GM19043 (cell line): ENCODE measurements around the gene CCDC91.

Source experiments
- ATAC-seq: cut with Tn5 transposase; IDR thresholded peaks from one replicate; pipeline ENCODE4 v1.9.1; 2021; ENCODE audit warnings: low read depth; ENCODE audit not compliant: unreplicated experiment

CCDC91 gene

DNA sequence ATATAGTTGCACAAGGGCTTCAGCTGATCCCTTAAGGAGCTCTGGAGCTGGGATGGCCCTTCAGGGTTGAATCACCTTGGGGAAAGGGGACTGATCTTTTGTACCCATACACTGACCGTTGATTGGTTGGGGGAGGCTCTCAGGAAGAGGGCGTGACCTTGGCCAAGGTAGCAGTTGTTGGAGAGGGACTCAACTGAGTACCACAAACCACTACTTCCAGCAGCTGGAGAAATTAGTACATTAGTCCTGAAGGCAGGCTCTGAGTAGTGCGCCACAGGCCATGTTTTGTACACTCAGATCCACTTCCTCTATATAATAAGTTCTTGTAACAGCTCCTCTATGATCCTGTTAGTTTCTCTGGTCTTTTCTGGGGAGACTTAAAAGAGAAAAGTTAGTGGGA lies 317.6 kb downstream of the CCDC91 start:
- ATAC-seq, result no peak

DNA sequence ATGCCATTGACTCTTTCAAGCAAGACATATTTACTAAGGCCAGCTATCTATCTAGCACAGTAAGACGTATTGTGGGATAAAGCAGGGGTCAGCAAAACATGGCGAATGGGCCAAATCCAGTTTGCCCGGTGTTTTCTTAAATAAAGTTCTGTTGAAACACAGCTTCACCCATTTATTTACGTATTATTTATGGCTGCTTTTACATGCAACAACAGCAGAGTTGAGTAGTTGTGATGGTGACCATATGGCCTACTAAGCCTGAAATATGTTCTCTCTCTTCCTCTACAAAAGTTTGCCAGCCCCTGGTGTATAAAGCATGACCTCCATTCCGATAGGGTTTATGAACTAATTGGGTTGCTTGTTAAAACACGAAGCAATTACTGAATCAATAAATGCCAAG lies 322.1 kb downstream of the CCDC91 start:
- ATAC-seq, result no peak

DNA sequence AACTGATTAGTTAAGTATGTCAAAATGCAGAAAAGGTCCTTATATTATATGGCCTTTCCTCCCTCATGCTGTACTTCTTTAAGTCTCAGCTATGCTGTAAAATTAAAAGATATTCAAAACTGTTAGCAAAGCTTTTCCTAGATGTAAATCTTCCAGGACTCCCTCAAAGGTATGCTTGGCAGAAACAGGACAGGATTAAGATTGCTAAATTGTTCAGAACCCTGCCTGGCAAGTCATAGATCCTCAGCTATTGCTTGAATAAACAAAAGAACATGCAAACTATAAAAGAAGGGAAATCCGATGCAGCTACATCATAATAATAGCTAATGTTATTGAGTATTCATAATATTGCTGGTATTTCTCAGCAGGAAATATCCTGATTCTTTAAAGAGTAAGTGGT lies 322.6 kb downstream of the CCDC91 start:
- no peak for ATAC-seq

DNA sequence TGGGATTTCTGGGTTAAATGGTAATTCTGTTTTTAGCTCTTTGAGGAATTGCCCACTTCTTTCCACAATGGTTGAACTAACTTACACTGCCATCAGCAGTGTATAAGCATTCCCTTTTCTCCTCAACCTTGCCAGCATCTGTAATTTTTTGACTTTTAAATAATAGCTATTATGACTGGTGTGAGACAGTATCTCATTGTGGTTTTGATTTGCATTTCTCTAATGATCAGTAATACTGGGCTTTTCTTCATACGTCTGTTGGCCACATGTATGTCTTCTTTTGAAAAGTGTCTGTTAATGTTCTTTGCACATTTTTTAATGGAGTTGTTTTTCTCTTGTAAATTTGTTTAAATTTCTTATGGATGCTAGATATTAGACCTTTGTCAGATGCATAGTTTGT lies 323.7 kb downstream of the CCDC91 start:
- ATAC-seq, result no peak

DNA sequence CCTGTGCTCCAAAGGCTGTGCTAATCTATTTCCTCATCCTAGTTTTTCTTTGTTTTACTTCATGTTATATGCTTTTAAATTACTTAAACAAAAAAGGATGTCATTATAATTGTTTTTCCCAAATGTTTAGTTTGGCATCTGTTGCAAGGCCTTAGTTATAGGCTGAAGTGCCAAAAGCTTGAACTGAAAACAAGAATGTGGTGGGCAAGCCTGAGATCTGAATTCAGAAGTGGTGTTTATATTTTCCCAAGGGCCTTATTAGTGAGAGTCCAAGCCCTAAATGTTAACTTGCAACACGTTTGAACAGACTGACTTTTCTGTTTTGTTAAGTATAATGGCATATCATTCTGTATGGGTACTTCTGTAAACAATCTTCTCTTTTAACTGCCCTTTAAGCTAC lies 326.8 kb downstream of the CCDC91 start:
- no peak for ATAC-seq

DNA sequence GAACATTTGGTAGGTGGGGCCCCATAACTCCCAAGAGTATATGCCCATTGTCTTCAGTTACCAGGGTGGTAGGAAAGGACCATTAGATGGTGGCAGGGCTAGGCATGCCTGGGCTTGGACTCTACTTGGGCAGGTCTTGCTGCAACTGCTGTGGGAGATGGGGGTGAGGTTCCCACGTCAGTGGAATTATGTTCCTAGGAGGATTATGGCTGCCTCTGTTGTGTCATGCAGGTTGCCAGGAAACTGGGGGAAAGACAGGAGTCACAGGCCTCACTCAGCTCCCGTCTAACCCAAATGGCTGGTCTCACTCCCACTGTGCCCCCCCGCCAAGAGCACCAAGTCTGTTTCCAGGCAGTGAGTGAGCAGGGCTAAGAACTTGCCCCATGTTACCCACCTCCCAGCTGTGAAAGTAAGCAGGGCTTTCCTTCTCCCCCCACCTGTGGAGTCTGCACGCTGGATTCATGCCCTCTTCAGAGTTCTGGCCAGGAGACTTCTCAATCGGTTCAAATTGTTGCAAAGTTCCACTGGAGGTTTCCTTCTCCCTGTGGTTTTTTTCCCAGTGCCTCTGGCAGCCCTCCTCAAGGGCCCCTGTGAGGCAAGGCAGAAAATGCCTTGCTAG lies 337.5 kb downstream of the CCDC91 start:
- no peak for ATAC-seq

DNA sequence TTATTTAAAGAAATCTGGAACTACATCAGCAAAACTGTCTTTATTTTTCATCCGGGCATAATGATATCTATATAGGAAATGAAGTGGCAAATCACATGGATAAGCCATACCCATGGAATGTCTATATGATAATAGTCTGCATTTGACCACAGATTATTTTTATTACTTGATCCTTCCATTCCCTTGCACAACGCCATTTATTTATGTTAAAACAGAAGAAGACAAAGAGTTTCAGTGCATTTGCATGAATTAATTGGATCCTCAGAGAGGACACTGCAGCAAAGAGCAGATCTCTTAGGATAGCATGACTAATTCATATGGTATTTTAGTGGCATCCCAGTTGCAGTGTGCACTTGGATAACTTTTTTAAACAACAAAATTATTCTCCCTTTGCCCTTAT lies 345.0 kb downstream of the CCDC91 start:
- no peak for ATAC-seq

DNA sequence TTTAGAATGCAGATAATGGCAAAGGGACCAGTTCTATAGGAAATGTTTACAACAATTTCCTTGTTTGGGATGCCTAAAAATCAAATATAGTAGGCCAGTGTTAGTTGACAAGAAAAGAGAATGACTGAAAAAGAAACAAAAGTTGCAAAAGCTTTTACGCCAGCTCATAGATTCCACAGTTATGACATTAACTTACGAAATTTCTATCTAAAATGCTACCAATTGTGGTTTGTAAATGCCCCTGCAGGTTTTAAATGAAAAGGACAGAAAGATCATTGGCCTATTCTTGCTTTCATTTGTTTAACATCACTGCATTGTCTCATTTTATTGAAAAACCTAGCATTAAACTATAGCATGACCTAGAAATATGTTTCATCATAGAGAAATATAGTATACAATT lies 345.8 kb downstream of the CCDC91 start:
- ATAC-seq, result no peak

DNA sequence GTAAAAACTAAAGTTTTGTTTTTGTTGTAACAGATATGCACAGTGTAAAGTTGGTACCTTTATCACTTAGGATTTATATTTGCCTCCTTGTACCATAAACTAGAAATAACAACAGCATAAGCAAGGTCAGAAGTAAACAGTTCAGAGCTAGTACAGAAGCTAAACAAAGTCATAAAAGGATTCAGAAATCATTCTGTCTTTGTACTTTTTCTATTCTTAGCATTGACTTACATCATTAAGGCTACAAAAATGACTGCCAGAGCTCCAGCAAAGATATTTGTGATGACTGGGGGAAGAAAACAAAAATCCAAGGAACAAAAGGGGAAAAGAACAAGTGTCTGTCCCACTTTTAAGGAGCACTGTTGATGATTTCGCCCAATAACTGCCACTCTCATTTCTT lies 347.2 kb downstream of the CCDC91 start:
- ATAC-seq, result no peak

DNA sequence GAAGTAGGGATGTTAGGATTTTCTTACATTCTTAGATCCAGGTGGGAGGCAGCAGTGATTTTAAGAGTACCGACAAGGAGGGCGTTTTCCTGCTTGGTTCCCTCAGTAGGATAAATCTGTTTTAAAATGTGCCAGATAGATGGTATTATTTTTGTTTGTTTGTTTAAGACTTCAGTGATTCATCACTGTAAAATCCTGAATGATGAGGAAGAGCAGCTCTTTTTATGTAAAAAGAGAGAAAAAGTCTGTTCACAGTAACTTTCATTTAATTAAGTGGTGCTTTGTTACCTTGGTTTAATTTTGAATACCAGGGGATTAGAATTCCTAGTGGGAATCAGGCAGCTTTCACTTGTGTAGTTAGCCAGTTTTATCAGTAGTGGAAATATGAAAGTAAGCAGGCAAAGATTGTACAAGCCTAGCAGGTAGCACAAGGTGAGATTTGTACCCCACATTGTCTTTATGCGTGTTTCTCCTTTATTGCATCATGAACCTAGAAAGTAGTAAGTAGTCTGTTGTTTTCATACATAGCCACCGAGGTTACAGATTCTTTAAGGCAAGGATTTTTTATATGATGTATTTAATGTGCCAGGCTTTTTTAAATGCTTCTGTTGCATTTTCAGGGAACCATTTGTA lies 349.6 kb downstream of the CCDC91 start:
- ATAC-seq, result no peak

DNA sequence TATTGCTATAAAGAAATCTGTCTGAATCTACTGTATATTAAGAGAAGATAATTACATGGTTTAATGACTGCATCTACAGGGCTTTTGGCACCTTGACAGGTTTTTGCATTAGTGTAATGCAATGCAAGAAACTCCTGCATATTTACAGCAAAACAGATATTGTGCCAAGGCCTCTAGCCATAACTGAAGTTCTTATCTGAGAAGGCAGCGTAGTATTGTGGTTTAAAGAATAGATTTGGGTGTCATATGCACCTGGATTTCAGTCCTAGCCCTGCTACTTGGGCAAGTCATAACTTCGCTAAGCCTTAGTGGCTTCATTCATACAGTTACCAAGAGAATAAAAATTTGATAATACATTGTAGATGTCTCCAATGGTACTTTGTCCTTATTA lies 350.1 kb downstream of the CCDC91 start:
- ATAC-seq, result no peak

DNA sequence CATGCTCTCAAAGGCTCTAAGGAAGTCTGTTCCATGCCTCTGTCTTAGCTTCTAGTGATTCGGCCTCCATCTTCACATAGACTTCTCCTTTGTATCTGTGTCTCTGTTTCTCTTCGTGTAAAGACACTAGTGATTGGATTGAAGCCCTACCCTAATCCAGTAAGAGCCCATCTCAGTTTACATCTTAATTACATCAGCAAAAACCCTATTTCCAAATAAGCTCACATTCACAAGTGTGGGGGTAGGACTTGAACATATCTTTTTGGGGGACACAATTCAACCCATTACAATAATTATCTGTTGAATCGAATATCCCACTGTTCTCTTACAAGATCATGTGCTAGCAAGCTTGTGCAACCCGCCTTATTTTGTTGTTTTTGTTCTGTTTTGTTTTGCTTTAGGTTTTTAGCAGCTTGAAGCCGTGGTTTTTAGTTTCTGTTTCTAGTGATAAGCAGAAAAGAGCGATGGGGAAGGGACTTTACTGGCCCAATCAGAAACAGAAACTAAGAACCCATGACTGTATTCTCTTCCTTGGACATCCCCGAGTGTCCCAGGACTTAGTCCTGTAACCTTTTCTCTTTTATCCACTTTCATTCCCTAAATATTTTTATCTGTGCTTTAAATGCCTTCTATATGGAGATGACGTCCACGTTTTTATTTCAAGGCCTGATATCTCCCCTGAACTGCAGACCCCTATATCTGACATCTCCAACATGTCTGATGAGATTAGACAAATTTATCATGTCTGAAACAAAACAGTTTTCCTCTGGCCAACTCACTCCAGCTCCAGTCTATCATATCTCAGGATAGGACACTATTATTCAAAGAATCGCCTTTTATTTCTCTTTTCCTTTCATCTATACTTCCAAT lies 353.0 kb downstream of the CCDC91 start:
- no peak for ATAC-seq

DNA sequence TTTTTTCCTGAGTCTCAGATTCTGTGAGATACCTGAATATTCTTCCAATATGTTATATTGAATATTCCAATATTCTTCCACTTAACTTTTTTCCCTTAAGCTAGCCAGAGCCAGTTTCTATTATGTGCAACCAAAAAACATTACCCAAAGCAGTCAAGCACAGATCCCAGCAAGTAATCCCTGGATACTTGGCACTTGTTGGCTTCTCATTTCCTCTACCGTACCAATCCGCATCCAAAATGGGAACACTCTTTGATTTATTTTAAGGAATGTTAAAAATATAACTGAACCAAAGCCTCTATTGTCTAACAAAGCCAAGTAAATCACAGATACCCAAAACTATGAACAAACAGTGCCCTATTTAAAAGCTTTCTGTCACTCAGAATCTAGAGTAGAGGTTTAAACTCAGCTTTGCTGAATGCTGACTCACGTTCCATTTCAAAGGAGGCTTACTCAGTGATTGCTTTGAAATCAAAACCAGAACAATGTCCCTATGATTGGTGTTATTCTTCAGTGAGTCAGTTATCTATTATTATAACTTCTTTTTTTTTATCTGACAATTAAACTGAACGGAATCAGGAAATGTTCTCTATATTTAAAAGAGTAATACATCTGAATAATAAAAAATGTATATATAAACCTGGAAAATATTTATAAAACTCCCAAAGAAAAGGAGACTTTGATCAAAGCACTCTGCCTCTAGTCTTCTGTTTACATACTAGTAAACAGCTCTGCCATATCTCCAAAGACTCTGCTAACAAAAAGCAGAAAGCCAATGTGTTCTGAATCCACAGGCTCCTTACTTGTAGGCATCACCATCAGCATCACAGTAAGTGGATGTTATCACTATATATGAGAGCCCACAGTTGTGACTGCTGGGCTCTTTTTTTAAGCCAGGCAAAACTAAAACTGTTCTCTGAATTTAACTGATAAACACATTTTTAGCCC lies 360.8 kb downstream of the CCDC91 start:
- no peak for ATAC-seq

DNA sequence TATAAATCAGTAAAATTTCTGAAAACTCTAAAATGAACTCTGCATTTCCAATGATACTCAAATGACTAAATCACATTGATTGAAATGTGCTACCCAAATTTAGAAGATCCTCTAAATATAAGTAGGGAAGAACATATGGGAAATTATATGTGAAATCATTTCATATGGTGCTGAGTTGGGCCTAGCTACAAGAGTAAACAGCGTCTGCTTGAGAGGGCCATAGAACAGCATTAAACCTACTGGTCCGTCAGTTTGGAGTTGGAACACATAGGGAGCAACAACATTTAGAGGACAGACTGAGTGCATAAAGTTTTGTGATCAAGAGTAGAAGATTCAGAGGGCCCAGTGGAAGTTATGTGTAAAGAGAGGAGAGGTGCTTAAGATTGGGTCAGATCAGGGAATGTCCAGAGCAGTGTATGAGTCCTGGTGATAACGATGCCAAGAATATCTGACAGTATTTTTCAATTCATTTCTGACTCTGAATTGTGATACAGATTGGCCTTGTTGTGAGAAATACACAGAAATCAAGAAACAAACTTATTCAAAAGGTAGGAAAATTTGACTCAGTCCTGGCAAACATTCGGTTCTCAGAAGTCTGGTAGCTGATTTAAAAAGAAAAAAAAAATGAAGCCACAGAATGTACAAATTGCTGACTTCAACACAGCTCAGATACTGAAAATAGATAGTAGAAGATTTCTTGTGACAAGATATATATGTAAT lies 362.2 kb downstream of the CCDC91 start:
- ATAC-seq, result no peak

DNA sequence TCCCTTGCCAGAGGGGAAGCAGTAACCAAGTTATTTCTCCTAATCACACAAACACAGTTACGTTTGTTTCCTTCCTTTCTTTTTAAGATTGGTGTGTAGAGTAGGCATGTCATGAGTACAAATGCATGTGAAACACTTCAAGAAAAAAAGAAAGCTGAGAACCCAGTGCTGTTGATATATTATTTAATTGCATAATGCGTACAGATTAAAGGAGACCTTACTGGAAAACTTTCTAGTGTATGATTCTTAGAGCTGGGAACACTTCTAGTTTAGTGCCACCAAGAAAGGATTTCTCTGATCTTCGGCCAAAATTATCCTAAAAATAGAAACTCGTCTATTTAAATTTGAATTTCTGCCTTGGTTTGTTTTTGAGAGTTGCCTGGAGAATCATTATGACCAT lies 365.5 kb downstream of the CCDC91 start:
- ATAC-seq, result no peak

DNA sequence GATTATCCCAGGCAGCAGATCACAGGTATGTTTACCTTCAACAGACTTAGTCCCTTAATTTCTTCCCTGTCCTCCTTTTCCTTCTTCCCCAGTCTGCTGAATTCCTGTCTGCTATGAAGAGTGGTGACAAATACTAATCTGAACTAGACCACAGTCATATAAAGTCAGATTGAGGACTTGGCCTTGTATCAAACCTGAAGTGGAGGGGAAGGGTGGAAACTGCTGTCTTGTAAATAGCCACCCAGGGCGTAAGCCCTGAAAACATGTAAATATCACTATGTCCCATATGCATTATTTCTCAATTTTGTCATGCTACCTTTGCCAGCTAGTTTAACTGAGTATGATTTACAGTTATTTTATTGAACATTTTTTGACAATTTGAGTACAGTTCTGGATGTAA lies 368.0 kb downstream of the CCDC91 start:
- ATAC-seq, result no peak

DNA sequence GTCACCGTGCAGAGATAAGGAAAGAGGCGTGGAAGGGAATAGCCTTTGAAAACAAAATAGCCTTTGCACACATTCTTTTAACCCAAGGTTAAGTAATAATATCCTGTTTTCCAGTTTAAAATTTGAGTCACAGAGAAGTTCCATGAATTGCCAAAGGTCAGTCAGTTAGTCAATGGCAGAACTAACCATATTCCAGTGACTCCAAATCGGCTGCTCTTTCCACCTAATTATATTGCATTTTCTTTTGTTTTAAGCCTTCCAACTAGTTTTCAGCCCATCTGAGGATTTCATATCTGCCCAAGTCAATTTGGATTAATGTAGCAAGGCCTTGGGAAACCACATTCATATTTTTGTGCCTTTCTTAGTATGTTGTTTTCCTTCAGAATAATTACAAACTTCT lies 373.0 kb downstream of the CCDC91 start:
- no peak for ATAC-seq

DNA sequence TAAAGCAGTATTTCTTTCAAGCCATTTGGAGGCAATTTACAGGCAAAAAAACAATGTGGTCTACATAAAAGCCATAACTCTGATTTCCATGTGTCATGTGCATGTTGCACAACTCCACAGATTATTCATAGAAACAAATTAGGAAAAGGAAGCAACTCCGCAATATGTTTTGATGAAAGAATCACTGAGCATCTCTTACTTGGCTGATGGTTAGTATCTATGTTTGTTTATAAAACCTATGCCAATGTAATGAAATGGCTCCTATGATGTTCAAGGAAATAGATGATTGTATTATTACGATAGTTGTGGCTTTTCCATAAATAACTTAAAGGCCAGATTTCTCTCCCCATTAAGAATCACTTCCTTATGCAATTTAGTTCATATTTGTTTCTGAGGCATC lies 373.7 kb downstream of the CCDC91 start:
- ATAC-seq, result no peak

DNA sequence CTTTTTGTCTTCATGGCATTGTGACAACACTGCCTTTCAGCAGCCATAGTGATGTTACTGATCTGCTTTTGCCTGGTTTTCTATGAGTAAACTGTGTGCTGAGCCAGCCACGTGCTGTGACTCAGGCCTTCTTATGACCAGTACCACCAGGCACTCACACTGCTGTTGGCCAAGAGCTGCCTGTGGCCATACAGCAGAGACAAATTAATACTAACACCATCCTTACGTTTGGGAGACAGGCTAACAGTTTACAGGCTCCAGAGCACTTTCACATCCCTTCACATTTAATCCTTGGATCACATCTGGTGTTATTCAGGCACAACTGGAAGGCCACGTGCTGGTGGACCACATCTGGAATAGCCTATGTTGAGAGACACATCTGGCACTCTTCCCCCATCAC lies 377.9 kb downstream of the CCDC91 start:
- ATAC-seq, result no peak

DNA sequence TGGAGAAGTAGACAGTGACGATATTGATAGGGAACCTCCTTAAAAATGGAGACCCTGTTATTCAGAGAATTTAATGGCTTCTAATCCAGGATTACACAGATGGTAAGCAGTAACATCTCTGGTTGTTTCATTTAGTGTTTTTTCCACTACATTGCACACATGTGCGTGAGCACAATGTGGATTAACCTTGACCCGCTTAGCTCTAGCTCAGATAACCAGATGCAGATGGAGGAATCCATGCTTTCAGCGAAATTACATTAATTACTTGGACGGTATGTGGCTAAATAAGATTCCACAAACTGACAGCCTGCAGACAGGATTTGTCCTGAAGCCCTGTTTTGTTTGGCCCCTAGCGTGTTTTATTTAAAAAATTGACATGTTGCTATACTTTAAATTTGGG lies 378.4 kb downstream of the CCDC91 start:
- ATAC-seq, result no peak
